Glomerular visceral epithelial cell (primary cell): Measurements from ENCODE around the gene LAMB4.

Experiments
- DNase-seq: peaks from one replicate; pipeline ENCODE4 v3.0.0-alpha.2; 2016; ENCODE audit errors: extremely low spot score

The LAMB4 gene

GRCh38 chr7:108142180-108142579 lies 12.0 kb upstream of the LAMB4 start:
- no peak for DNase-seq

DNA sequence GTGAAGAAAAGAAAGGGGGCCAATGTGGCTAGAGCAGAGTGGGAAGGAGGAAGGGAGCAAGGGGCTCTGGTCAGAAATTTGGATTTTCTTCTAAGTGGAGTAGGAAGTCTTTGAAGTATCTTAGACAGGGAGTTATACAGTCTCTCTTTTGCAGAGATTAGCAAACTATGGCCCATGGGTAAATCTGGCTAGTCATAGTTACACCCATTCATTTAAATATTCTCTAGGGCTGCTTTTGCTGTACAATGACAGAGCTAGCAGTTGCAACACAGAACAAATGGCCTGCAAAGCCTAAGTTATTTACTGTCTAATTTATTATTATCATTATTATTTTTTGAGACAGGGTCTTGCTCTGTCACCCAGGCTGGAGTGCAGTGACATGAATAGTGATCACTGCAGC lies 10.5 kb upstream of the LAMB4 start:
- no peak for DNase-seq

GRCh38 chr7:108138911-108139310 lies 8.8 kb upstream of the LAMB4 start:
- no peak for DNase-seq

DNA sequence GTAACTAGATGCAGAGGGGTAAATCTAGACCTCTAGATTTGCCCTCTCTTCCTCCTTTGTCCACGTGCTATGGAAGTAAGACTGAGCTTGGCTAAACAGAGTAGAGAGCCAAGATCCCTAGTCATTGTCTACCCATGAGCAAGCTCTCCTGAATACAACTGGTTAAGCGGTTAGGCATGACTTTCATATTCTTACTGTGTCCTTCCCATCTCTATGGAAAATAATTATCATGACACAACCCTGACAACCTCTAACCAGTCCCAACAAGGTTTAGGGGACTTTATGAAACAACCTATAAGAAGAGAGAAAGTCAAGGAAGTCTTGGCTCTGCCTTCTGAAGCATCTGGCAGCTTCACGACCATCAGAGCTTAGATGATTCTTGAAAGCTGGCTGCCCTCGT lies 7.8 kb upstream of the LAMB4 start:
- DNase-seq: no peak

DNA sequence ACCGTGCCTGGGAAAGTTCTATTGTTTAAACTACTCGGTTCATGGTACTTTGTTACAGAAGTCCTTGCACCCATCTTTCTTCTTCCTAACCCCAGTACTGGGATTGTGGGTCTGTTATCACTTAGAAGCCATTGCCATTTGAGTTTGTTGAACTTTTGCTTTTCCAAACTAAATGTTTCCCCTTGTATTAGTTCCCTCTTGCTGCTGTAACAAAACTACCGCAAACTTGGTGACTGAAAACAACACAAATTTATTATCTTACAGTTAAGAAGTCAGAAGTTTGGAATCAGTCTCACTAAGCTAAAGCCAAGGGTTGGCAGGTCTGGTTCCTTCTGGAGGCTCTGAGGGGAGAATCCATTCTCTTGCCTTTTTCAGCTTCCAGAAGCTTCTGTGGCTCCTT lies 6.9 kb upstream of the LAMB4 start:
- no peak for DNase-seq

DNA sequence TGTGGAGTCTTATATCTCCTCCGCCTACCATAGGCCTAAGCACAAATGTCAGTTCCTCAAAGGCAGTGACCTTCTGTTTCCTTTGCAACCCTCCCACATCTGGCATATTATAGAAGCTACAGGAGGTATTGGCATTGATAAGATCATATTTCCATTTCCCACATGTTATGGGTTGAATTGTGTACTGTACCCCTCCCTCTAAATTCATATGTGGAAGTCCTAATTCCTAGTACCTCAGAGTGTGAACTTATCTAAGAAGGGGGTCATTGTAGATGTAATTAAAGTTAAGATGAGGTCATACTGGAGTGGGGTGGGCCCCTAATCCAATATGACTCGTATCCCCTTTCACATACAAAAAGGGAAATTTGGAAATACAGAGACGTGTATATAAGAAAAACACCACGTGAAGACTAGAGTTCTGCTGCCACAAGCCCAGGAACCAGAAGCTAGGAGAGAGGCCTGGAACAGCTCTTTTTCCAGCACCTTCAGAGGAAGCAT lies 6.1 kb upstream of the LAMB4 start:
- no peak for DNase-seq

GRCh38 chr7:108135446-108136190 lies 5.5 kb upstream of the LAMB4 start:
- DNase-seq: no peak

DNA sequence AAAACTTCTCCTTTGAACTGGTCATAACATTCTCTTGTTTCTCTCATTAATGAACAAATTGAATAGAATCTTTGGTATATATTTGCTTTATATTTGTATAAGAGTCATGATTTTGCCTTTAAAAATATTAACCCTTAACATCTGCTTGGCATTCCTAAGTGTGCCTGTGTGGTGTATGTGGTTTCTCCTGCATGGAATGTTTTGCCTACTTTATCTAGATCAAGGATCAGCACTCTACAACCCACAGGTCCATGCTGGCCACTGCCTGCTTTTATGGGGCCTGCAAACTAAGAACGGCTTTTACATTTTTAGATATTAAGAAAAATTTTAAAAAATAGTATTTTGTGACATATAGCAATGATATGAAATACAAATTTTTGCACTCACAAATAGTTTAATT lies 4.3 kb upstream of the LAMB4 start:
- no peak for DNase-seq

- peak; percentile 25 for DNase-seq
Observed at GRCh38 chr7:108132551-108133265, 2.5 kb upstream of the LAMB4 start.

DNA sequence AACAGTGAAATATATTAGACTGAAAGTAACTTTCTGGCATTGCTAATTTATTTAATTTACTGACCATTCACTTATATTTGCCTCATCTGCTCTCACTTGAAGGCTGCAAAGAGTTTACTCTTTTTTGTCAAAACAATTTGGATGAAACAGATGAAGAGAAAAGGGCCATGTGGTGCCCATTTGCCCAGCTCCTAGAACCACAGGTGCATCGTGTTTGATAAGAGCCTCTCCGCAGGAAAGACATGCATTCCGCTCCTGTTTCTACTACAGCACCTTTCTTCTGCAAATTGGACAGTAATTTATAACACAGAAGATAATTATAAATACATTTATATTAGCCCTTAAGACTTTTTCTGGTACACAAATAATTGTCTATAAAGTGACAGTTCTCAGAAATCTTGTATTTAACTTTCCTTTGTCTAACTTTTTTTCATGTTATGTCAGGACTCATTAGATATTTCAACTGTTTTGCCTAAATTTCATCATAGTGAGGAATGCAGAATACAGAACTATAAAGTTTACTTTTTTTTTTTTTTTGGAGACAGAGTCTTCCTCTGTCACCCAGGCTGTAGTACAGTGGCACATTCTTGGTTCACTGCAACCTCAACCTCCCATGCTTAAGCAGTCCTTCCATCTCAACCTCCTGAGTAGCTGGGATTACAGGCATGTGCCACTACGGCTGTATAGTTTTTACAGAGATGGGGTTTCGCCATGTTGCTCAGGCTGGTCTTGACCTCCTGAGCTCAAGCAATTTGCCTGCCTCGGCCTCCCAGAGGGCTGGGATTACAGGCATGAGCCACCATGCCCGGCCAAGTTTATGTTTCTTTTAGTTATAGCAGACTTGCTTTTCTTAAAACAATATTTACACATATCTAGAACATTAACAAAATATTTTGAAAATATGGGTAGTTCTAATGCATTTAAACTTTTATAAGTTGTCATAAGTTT lies 869 bp downstream of the LAMB4 start:
- no peak for DNase-seq

DNA sequence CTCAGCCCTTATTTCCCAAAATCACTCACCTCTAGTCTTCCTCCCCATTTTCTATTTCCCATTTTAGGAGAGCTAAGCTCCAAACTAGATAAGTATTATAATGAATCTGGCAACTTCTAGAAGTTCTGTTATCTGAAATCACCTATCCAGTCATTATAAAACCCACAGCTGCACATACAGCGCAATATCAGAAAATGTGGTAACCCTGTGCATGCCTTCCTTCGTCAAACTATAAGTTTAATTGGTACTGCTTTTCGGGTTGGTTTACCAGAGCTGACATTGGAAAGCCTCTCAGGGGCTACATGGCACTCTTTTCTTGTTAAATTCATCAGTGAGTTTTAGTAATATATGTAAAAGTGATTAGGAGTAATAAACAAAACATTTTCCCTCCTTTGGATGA lies 1.6 kb downstream of the LAMB4 start:
- DNase-seq: no peak

DNA sequence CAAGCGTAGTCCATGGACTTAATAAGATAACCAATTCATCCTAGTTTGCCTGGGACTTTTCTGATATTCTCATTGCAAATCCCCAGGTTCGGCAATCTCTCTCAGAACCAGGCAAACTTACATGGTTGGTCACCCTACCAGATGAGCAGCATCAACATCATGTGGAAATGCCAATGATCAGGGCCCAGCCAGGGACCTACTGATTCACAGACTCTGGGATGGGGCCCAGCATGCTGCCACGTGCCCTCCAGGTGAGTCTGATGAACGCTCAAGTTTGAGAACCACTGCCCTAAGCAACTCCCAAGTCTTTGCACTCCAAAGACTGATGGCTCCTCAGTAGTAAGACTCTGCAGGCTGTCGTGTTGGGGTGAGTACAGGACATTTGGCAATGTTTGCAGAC lies 2.7 kb downstream of the LAMB4 start:
- DNase-seq: no peak

DNA sequence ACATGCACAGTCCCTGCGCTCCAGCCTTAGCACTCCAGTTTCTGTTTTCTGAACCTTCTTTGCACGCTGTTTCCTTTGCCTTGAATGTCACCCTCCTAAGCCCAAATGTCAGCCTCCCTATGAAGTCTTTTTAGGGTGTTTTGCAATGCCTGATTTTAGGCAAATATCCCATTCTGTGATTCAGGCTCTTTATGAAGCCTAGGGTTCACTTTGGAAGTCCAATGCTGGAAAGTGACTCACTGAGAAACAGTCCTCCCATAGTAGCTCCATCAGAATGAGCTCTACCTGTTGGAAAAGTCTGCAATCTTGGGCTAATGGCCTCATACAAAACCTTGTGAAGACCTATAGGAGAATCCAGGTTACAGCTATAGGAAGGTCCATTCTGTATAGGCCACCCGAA lies 5.3 kb downstream of the LAMB4 start:
- DNase-seq: no peak

DNA sequence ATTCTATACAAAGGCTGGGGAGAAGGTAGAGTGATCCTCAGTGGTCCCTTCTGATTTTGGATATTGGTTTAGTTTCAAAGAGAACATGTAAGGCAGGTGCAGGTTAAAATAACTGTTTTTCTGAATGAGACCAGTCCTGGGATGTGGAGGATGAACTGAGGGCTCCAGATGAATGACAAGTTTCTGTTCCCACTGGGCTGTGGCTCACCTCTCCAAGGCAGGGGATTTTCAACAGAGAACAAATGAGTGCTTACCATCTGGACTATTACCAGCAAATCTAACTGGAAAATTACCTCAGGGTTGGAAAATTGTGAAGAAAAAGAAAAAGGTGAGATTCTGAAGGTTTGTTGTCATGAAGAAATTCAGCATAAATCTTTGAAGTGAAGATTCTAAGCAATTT lies 8.0 kb downstream of the LAMB4 start:
- DNase-seq: no peak

- DNase-seq: no peak
Observed at GRCh38 chr7:108120933-108121332, 9.2 kb downstream of the LAMB4 start.

GRCh38 chr7:108120196-108120595 lies 10.0 kb downstream of the LAMB4 start:
- no peak for DNase-seq

DNA sequence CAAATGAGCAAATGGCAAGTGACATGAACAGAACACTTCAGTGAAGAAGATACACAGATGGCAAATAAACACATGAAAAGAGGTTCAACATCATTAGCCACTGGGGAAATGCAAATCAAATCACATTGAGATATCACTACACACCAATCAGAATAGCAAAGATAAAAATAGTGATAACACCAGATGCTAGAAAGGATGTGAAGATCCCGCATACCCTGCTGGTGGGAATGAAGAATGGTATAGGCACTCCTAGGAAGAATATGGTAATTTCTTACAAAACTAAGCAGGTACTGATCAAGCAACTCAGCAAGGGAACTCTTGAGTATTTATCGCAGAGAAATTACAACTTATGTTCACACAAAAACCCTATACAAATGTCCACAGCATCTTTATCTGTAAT lies 11.2 kb downstream of the LAMB4 start:
- no peak for DNase-seq

DNA sequence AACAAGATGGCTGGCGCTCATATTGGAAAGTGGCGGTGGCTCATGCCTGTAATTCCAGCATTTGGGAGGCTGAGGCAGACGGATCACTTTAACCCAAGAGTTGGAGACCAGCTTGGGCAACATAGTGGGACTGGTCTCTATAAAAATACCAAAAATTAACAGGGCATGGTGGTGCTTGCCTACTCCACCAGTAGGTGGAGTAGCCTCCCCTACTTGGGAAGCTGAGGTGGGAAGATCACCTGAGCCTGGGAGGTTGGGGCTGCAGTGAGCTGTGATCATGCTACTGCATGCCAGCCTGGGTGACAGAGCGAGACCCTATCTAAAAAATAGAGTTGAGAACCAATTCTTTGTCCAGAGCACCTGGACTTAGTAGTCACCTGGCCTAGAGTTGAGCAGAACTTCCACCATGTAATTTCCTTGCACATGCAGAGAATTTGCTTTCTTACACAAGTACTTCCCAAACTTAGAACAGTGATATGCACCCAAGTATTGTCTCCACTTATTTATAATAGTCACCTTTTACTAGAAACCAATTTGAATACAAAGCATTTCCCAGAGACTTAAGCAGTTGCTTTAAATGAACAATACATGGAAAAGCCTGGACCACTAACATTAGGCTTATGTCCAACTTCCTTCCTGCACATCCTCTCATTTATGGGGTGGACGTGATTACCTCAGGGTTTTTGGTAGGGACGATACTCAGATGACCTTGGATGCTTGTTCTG lies 15.9 kb downstream of the LAMB4 start:
- no peak for DNase-seq

- no peak for DNase-seq
Observed at GRCh38 chr7:108112683-108113082, 17.5 kb downstream of the LAMB4 start.

DNA sequence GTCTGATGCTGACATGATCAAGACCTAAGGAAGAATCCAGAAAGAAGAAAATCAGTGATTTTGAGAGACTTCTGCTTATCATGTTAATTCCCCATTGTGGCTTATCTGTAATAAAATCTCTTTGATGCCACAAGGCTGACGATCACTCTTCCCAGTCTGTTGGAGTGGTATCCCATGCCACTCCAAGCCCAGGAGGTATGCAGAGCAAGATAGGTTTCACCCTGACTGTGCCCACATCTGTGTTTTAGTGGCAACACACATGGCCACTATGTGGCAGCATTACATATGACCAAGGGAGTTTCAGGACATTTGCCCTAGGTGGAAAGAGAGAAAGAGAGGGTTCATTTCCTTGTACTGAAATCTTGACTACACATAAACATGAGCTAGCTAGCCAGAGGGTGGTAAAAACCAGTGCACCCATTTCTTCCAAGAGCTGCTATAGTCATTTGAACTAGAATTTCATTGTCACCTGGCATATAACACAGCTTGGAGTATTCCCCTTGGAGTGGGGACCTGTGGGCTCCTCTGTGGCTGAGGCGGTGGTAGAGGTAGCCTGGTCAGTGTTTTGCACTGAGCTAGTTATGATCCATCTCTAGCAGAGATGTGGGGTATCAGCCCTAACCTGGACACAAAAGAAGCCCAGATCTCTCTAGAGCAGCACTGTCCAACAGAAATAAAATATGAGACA lies 20.8 kb downstream of the LAMB4 start:
- no peak for DNase-seq

- no peak for DNase-seq
Observed at GRCh38 chr7:108108131-108108530, 22.0 kb downstream of the LAMB4 start.
